Psoas muscle (tissue), 8 donors: Measurements from ENCODE around the gene ATF7. TPM values are rescaled to one million over a fixed set of nuclear protein-coding genes. Genes with fewer than 3 reads are reported as not detected.

ENCODE experiments used
- ATAC-seq, 4 donors: fragments of 200-7000 bp; cut with Tn5 transposase; one replicate each; pipeline ENCODE4 v1.9.1; 2020; ENCODE audit warnings: moderate library complexity in 3 of 4, mild to moderate bottlenecking in 2 of 4
- DNase-seq, 2 donors: peaks; one replicate each; pipeline ENCODE4 v3.0.0-alpha.2; 2020
- H3K27ac ChIP-seq: fragments of 200-600 bp; one replicate; pipeline ENCODE4 v1.8.0; 2022
- H3K27me3 ChIP-seq, 3 donors: fragments of 200-600 bp in 1 of 3; one replicate each; pipeline versions ENCODE4 v1.6.1 to v1.8.0; 2013 to 2022; ENCODE audit warnings: low read length in 2 of 3, mild to moderate bottlenecking in 2 of 3, moderate library complexity in 1 of 3; ENCODE audit not compliant: insufficient read depth in 3 of 3
- H3K36me3 ChIP-seq, 2 donors: fragments of 200-600 bp in 1 of 2; one replicate each; pipeline versions ENCODE4 v1.6.1 to v1.8.0; 2013 to 2022; ENCODE audit warnings: low read depth in 1 of 2, mild to moderate bottlenecking in 1 of 2, moderate library complexity in 1 of 2; ENCODE audit not compliant: insufficient read depth in 1 of 2
- H3K4me1 ChIP-seq: fragments of 200-600 bp; one replicate; pipeline ENCODE4 v1.8.0; 2022
- H3K4me3 ChIP-seq: fragments of 200-600 bp; one replicate; pipeline ENCODE4 v1.8.0; 2022; ENCODE audit warnings: mild to moderate bottlenecking
- H3K9me3 ChIP-seq: fragments of 200-600 bp; one replicate; pipeline ENCODE4 v1.8.0; 2022
- WGBS, 3 donors: extraction: QIAGEN DNeasy Blood & Tissue Kit; methylation state at CpG; one replicate each; pipeline versions ENCODE4 v1.1.6 to v1.1.7; 2013; 5-methylcytosine and 5-hydroxymethylcytosine counted together
- intact Hi-C, 2 donors: fragments of 100-400 bp; cut with DNase I; formaldehyde crosslinking; loops; one replicate each; pipeline versions ENCODE4 v1.11.0 to v1.14.2; 2022
- polyA plus RNA-seq, 3 donors: library from polyadenylated mRNA; stranded (reverse); fragments of 200-250 nt; gene quantifications; one replicate each; pipeline ENCODE4 v1.2.3, GENCODE V29; 2013
- total RNA-seq, 4 donors: library from RNA; stranded (reverse); fragmentation: NEBNext Ultra II Directional in 2 of 4; extraction: Animal tissue kit (Norgen Biotek cat#: 25700) in 2 of 4; gene quantifications; one replicate each; pipeline versions ENCODE4 v1.2.1 to v1.2.4, GENCODE V29; 2021 to 2023
- TF ChIP-seq, protein P1 (sequence below): fragments of 200-600 bp; IDR thresholded peaks from one replicate; pipeline ENCODE4 v1.8.0; 2022; ENCODE audit warnings: antibody characterized with exemption
- donor health status: healthy with polysubstance abuse.
- donor health status: DM: no; HTN: no; CAD: no; lungs with moderate emphysema.
- donor health status: Bipolar disorder and iron deficiency.
- donor health status: healthy.
- donor health status: DM: yes; HTN: yes; CAD: no.
- donor health status: DM: no; HTN: no; CAD: no.
- donor health status: DM: no; HTN: no; CAD: no.
- donor health status: DM: yes; HTN: yes; CAD: no.

The ATF7 gene
- total and polyA plus RNA-seq, 7 donors: 15.7 to 32.3 (median 25.4) TPM

DNA sequence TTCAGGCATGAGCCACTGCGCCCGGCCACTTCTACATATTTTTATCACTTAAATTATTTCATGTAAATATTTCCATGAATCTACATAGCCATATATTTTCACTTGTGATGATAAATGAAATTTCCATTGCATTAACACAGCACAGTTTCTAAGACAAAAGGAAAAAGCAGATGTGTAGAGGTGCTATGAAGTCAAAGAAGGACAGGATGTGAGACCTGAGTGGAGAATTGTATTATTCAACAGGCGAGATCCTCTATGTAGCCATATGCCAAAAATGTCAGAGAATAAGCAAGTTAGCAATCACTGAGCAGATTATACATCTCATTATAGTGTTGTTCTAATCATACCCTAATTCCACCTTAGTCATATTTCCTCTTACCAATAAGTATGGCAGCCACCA is 38.1 kb downstream of the ATF7 start:
- Histone ChIP-seq H3K36me3 (no peaks in the 10 kb centered on the region), H3K4me3 (no peak overlapping the region), H3K27ac (no peak overlapping the region), H3K9me3 (no peaks in the 10 kb centered on the region), H3K4me1 (peaks cover 26% of the 10 kb centered on the region), H3K27me3 (no peaks in the 10 kb centered on the region)
- TF ChIP-seq, protein P1, sequence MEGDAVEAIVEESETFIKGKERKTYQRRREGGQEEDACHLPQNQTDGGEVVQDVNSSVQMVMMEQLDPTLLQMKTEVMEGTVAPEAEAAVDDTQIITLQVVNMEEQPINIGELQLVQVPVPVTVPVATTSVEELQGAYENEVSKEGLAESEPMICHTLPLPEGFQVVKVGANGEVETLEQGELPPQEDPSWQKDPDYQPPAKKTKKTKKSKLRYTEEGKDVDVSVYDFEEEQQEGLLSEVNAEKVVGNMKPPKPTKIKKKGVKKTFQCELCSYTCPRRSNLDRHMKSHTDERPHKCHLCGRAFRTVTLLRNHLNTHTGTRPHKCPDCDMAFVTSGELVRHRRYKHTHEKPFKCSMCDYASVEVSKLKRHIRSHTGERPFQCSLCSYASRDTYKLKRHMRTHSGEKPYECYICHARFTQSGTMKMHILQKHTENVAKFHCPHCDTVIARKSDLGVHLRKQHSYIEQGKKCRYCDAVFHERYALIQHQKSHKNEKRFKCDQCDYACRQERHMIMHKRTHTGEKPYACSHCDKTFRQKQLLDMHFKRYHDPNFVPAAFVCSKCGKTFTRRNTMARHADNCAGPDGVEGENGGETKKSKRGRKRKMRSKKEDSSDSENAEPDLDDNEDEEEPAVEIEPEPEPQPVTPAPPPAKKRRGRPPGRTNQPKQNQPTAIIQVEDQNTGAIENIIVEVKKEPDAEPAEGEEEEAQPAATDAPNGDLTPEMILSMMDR: no peak
- 95 to 98% (median 95%) methylated on average over 3 of the region's 3 CpGs for WGBS, 3 donors
- intact Hi-C loops: no loop called here
- no peak for DNase-seq
- ATAC-seq: no peak

DNA sequence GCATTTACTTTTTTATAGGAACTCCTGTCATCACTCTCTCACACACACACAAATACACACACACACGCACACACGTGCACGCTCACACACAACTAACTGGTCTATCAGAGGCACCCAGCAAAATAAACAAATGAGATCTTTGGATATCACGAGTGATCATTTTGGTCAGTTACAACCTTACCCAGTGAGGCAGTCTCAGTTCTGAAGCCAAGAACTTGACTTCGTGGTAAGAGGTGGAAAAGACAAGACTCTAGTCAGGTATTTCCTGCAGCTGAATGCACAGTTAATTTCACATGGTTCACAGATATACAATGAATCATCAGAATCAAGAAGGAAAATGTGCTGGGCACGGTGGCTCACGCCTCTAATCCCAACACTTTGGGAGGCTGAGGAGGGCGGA is 39.4 kb downstream of the ATF7 start:
- ATAC-seq (no peak), DNase-seq (no peak)
- H3K9me3 ChIP-seq: no peaks in the 10 kb centered on the region
- no peak overlapping the region for H3K4me3 ChIP-seq
- H3K36me3 ChIP-seq: no peaks in the 10 kb centered on the region
- no peaks in the 10 kb centered on the region for H3K27me3 ChIP-seq
- H3K27ac ChIP-seq: no peak overlapping the region
- 89 to 93% (median 92%) methylated on average over 8 of the region's 8 CpGs for WGBS, 3 donors
- TF ChIP-seq, protein P1: no peak
- intact Hi-C loops: no loop called here
- H3K4me1 ChIP-seq: peaks cover 18% of the 10 kb centered on the region

DNA sequence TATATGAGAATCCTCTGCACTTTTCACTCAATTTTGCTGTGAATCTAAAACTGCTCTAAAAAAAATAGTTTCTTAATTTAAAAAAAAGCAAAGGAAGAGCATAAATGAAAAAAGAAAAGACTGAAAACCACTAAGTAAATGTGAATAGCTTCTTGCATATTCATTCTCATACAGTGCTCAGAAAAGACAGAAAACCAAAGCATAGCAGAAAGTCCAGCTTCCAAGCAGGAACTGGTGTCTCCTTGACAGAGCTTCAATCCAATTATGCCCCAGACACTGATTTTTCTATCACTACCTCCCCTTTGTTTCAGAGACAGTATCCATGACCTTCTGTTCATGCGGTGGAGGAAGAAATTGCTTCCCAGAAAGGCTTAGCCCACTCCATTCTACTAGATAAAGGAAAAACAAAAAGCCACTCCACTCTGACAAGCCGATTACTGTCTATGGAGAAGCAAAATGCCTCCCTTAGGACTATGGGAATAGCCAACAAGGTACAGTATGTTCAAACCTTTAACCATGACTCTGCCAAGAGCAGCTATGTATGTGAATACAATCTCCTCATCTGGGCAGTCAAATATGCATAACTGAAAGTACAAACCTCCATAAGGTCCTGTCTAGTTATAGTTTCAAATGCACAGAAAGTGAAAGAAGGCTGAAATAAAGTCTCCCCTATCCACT is 40.6 kb downstream of the ATF7 start:
- ATAC-seq (peak in 3 of 4 donors; percentile 30 to 61 (median 44)), DNase-seq (no peak)
- no peak overlapping the region for H3K4me3 ChIP-seq
- no peaks in the 10 kb centered on the region for H3K9me3 ChIP-seq
- intact Hi-C loops: no loop called here
- H3K27ac ChIP-seq: no peak overlapping the region
- H3K36me3 ChIP-seq: no peaks in the 10 kb centered on the region
- WGBS, 3 donors: 33 to 58% (median 46%) methylated on average over 2 of the region's 2 CpGs
- H3K27me3 ChIP-seq: no peaks in the 10 kb centered on the region
- peaks cover 6% of the 10 kb centered on the region for H3K4me1 ChIP-seq
- TF ChIP-seq, protein P1: no peak

DNA sequence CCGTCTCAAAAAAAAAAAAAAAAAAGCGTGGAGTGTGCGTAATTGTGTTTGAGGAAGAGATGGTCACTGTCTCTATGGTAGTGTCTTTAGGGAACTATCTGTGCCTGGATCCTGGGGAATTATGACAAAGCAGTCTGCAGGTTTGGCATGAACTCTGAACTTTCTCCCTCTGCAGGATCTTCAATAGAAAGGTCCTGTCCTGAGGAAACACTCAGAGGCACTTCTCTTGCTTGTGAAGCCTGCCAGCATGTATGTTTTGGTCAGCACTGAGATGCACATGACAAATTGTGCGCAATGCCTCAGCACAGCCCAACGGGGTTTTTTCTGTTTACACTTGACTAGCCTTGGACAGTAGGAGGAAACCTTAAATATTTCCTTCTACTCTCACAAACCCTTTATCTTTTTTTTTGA is 46.6 kb downstream of the ATF7 start:
- Histone ChIP-seq H3K36me3 (peaks cover 0 to 9% of the 10 kb centered on the region in 2 donors), H3K27ac (no peak overlapping the region), H3K4me1 (no peaks in the 10 kb centered on the region), H3K4me3 (no peak overlapping the region), H3K9me3 (no peaks in the 10 kb centered on the region), H3K27me3 (no peaks in the 10 kb centered on the region)
- intact Hi-C loops: no loop called here
- TF ChIP-seq, protein P1: no peak
- 85 to 88% (median 85%) methylated on average over 4 to 5 of the region's 5 CpGs for WGBS, 3 donors
- ATAC-seq (no peak), DNase-seq (no peak)

DNA sequence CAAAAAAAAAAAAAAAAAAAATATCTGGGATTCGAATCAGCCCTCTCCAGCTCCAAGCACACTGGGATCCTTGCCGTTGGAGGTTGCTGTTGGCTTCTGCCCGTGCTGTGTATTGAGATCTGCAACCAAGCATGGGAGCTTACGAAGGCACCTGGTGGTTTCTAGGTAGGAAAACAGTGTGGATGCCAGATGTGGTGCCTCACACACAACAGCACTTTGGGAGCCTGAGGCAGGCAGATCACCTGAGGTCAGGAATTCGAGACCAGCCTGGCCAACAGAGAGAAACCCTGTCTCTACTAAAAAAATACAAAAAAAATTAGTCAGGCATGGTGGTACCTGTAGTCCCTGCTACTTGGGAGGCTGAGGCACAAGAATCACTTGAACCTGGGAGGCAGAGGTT is 47.4 kb downstream of the ATF7 start:
- H3K4me1 ChIP-seq: no peaks in the 10 kb centered on the region
- DNase-seq (no peak), ATAC-seq (no peak)
- H3K27me3 ChIP-seq: no peaks in the 10 kb centered on the region
- intact Hi-C loops: no loop called here
- H3K9me3 ChIP-seq: no peaks in the 10 kb centered on the region
- no peak overlapping the region for H3K27ac ChIP-seq
- peaks cover 0 to 9% of the 10 kb centered on the region in 2 donors for H3K36me3 ChIP-seq
- no peak overlapping the region for H3K4me3 ChIP-seq
- TF ChIP-seq, protein P1: no peak
- WGBS, 3 donors: 79 to 94% (median 80%) methylated on average over 5 of the region's 5 CpGs
